ENCODE measurements around the gene FGFR4.

Gene FGFR4

DNA sequence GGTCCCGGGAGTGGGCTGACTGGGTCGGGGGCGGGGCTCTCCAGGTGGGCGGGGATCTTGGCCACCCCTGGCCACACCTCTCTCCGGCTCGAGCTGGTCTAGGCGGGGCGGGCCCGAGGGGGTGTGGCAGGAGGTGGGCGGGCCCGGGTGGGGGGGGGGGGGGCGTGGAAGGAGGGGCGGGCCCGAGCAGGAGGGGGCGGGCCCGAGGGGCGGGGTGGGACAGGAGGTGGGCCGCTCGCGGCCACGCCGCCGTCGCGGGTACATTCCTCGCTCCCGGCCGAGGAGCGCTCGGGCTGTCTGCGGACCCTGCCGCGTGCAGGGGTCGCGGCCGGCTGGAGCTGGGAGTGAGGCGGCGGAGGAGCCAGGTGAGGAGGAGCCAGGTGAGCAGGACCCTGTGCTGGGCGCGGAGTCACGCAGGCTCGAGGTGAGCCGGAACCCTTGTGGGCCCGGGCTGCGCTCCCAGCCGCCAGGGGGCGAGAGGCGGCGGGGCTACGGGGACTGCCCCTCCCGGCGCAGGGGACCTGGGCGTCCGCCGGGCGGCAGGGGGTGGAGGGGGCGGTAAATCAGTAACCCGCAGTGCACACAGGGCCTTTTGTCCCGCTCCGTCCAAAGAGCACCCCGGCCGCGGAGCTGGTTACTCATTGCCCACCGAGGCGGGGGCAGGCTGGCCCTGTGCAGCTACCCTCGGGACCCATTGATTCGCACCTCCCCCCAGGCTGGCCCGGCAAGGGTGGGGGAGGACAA, at the start of gene FGFR4:
Gene FGFR4, plus strand, starts transcription at position 262 of the 744 bp plus-strand sequence. CDS start 2,688 bp downstream, outside the sequence.
- Histone ChIP-seq H3K9me2 (ENCODE audit: low read depth, low read length) (no peaks in the 10 kb centered on the region), H4K20me1 (ENCODE audit: insufficient read depth, low read length) (no peaks in the 10 kb centered on the region), H3K27me3 (ENCODE audit: insufficient read depth, low read length) (peaks cover 4% of the 10 kb centered on the region; the same call in 1 of the 2 replicates), H3K9ac (ENCODE audit: low read length) (peak within 1 kb of the TSS; percentile 41; the same call in 1 of the 2 replicates), H2AFZ (ENCODE audit: low read length) (no peak within 1 kb of the TSS), H3K4me1 (ENCODE audit: insufficient read depth, low read length, severe bottlenecking) (peaks cover 22% of the 10 kb centered on the region), H3K4me2 (ENCODE audit: low read length) (peak within 1 kb of the TSS; percentile 64), H3K9me3 (ENCODE audit: low read length) (no peaks in the 10 kb centered on the region), H3K27ac (ENCODE audit: low read depth, low read length, poor library complexity, severe bottlenecking) (peak within 1 kb of the TSS; percentile 65), H3K4me3 (ENCODE audit: low read depth, low read length, poor library complexity, severe bottlenecking) (peak within 1 kb of the TSS; percentile 61), H3K79me2 (ENCODE audit: insufficient read depth, low read length) (no peaks in the 10 kb centered on the region), H3K36me3 (ENCODE audit: insufficient read depth, low read length) (no peaks in the 10 kb centered on the region), H3F3A (ENCODE audit: insufficient read depth, low read length) (peaks cover 9% of the 10 kb centered on the region)
- TF ChIP-seq, protein P1, sequence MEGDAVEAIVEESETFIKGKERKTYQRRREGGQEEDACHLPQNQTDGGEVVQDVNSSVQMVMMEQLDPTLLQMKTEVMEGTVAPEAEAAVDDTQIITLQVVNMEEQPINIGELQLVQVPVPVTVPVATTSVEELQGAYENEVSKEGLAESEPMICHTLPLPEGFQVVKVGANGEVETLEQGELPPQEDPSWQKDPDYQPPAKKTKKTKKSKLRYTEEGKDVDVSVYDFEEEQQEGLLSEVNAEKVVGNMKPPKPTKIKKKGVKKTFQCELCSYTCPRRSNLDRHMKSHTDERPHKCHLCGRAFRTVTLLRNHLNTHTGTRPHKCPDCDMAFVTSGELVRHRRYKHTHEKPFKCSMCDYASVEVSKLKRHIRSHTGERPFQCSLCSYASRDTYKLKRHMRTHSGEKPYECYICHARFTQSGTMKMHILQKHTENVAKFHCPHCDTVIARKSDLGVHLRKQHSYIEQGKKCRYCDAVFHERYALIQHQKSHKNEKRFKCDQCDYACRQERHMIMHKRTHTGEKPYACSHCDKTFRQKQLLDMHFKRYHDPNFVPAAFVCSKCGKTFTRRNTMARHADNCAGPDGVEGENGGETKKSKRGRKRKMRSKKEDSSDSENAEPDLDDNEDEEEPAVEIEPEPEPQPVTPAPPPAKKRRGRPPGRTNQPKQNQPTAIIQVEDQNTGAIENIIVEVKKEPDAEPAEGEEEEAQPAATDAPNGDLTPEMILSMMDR (IDR thresholded peaks at IDR 0.05; ENCODE audit: low read length): peak; percentile 76
- TF ChIP-seq EZH2 (IDR thresholded peaks at IDR 0.05; ENCODE audit: borderline replicate concordance, low read length): no peak

DNA sequence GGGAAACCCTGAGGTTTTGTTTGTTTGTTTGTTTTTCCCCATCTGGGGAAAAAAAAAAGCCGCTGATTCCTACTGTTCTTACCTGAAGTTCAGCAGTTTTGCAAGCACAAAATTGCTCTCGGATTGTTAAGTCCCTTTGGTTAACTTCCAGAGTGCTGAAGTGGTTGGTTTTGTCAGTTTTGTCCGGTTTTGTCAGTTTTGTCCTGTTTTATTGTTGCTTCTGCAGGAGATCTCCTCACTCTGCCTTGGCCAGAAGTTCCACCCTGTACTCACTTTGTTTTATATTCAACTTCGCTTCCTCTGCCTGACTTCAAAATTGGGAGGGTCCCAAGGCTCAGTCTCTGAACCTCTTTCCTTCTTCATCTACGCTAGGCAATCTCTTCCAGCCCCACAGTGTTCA, 49.8 kb upstream of the FGFR4 start:
- Histone ChIP-seq H2AFZ (ENCODE audit: low read length) (no peak overlapping the region), H3K9ac (ENCODE audit: low read length) (no peak overlapping the region), H3K36me3 (ENCODE audit: insufficient read depth, low read length) (peaks cover 76% of the 10 kb centered on the region), H3K27ac (ENCODE audit: low read depth, low read length, poor library complexity, severe bottlenecking) (no peak overlapping the region), H3K9me2 (ENCODE audit: low read depth, low read length) (no peaks in the 10 kb centered on the region), H3F3A (ENCODE audit: insufficient read depth, low read length) (no peaks in the 10 kb centered on the region), H3K4me2 (ENCODE audit: low read length) (no peak overlapping the region), H3K27me3 (ENCODE audit: insufficient read depth, low read length) (no peaks in the 10 kb centered on the region), H3K4me3 (ENCODE audit: low read depth, low read length, poor library complexity, severe bottlenecking) (no peak overlapping the region), H3K9me3 (ENCODE audit: low read length) (no peaks in the 10 kb centered on the region), H3K4me1 (ENCODE audit: insufficient read depth, low read length, severe bottlenecking) (peaks cover 13% of the 10 kb centered on the region), H4K20me1 (ENCODE audit: insufficient read depth, low read length) (no peaks in the 10 kb centered on the region), H3K79me2 (ENCODE audit: insufficient read depth, low read length) (peaks cover 33% of the 10 kb centered on the region)
- TF ChIP-seq EZH2 (IDR thresholded peaks at IDR 0.05; ENCODE audit: borderline replicate concordance, low read length): no peak
- TF ChIP-seq, protein P1 (IDR thresholded peaks at IDR 0.05; ENCODE audit: low read length): no peak

DNA sequence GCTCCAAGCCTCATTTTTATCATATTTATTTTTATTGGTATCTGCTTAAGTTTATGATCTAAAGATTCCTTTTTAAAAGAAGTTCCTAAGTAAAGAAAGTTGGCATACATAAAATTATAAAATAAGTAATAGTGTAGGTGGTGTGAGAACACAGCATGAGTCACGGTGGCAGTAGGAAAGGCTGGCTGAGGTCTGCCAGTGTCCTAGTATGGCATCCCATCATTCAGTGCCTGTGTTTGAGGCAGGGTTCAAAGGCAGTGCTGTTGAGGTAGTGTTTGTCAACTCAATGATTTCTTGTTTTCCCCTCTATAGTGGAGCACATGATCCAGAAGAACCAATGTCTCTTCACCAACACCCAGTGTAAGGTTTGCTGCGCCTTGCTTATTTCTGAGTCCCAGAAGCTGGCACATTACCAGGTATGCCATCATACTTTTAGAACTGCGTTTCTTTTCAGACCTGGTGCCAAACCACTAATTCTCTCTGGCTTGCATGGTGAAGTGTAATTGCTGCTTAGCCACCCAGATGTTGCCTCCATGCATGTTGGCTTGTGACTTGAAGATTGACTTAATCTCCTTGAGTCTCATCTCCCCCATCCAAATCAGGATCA, 45.8 kb upstream of the FGFR4 start:
- H3K9me3 ChIP-seq (ENCODE audit: low read length): no peaks in the 10 kb centered on the region
- H3K4me3 ChIP-seq (ENCODE audit: low read depth, low read length, poor library complexity, severe bottlenecking): no peak overlapping the region
- H3K4me2 ChIP-seq (ENCODE audit: low read length): no peak overlapping the region
- no peaks in the 10 kb centered on the region for H3K9me2 ChIP-seq (ENCODE audit: low read depth, low read length)
- H3K27ac ChIP-seq (ENCODE audit: low read depth, low read length, poor library complexity, severe bottlenecking): no peak overlapping the region
- no peak overlapping the region for H3K9ac ChIP-seq (ENCODE audit: low read length)
- peaks cover 87% of the 10 kb centered on the region for H3K36me3 ChIP-seq (ENCODE audit: insufficient read depth, low read length)
- peaks cover 7% of the 10 kb centered on the region for H3K4me1 ChIP-seq (ENCODE audit: insufficient read depth, low read length, severe bottlenecking)
- no peaks in the 10 kb centered on the region for H4K20me1 ChIP-seq (ENCODE audit: insufficient read depth, low read length)
- no peak for TF ChIP-seq EZH2 (IDR thresholded peaks at IDR 0.05; ENCODE audit: borderline replicate concordance, low read length)
- TF ChIP-seq, protein P1 (IDR thresholded peaks at IDR 0.05; ENCODE audit: low read length): no peak
- no peak overlapping the region for H2AFZ ChIP-seq (ENCODE audit: low read length)
- no peaks in the 10 kb centered on the region for H3F3A ChIP-seq (ENCODE audit: insufficient read depth, low read length)
- H3K79me2 ChIP-seq (ENCODE audit: insufficient read depth, low read length): peaks cover 26% of the 10 kb centered on the region
- H3K27me3 ChIP-seq (ENCODE audit: insufficient read depth, low read length): no peaks in the 10 kb centered on the region
